Upper lobe of left lung (tissue), 4 donors: ENCODE results near the gene ECEL1.

Experiments
- POLR2AphosphoS5 ChIP-seq, 2 donors: sonication (generic); formaldehyde crosslinking; IDR thresholded peaks; one replicate each; pipeline ENCODE4 v1.5.1; 2017; ENCODE audit warnings: antibody characterized with exemption in 2 of 2
- TF ChIP-seq, protein P1 (sequence below), 6 experiments: fragments of 450-650 bp in 4 of 6; fragments of 200-600 bp in 2 of 6; sonication (generic) in 2 of 6; IDR thresholded peaks; one replicate each; pipeline ENCODE4 v1.5.1; 2016 to 2019; ENCODE audit warnings: antibody characterized with exemption in 6 of 6

- TF ChIP-seq, protein P1, sequence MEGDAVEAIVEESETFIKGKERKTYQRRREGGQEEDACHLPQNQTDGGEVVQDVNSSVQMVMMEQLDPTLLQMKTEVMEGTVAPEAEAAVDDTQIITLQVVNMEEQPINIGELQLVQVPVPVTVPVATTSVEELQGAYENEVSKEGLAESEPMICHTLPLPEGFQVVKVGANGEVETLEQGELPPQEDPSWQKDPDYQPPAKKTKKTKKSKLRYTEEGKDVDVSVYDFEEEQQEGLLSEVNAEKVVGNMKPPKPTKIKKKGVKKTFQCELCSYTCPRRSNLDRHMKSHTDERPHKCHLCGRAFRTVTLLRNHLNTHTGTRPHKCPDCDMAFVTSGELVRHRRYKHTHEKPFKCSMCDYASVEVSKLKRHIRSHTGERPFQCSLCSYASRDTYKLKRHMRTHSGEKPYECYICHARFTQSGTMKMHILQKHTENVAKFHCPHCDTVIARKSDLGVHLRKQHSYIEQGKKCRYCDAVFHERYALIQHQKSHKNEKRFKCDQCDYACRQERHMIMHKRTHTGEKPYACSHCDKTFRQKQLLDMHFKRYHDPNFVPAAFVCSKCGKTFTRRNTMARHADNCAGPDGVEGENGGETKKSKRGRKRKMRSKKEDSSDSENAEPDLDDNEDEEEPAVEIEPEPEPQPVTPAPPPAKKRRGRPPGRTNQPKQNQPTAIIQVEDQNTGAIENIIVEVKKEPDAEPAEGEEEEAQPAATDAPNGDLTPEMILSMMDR (IDR thresholded peaks at IDR 0.05) = peak in 1 of 6 experiments; percentile 30
- TF ChIP-seq POLR2AphosphoS5 (IDR thresholded peaks at IDR 0.05) = no peak
These were observed 47.9 kb downstream of the ECEL1 start for GRCh38 chr2:232439758-232440135.
